ENCODE data around the gene DRD4. TPM values are rescaled to one million over a fixed set of nuclear protein-coding genes. Genes with fewer than 3 reads are reported as not detected.

The DRD4 gene
- total and polyA plus RNA-seq, 10 of the 15 experiments (the other 5 are each of a cell fraction or from before 2014, with no cell fraction given): not detected

- Histone ChIP-seq H3K27ac (ENCODE audit: control insufficient read depth, insufficient read depth) (no peak overlapping the region), H2AFZ (ENCODE audit: control insufficient read depth, low read depth, low read length) (no peak overlapping the region), H3K4me1 (ENCODE audit: control insufficient read depth, insufficient read depth, low read length) (no peaks in the 10 kb centered on the region), H3K9ac (ENCODE audit: control insufficient read depth, insufficient read depth, low read length) (no peak overlapping the region), H3K27me3 (replicated peaks in 1 of 2; ENCODE audit: control insufficient read depth in 2 of 2, insufficient read depth in 2 of 2, low read length in 1 of 2) (peaks cover 0 to 5% of the 10 kb centered on the region in 2 experiments; a peak in 2 of 4 replicates), H4K20me1 (ENCODE audit: control insufficient read depth, insufficient read depth) (no peaks in the 10 kb centered on the region), H3K9me3 (replicated peaks; ENCODE audit: control insufficient read depth, insufficient read depth, low read length) (no peaks in the 10 kb centered on the region), H3K4me3 (no peak overlapping the region), H3K36me3 (ENCODE audit: control insufficient read depth in 2 of 2, insufficient read depth in 2 of 2, low read length in 1 of 2) (no peaks in the 10 kb centered on the region), H3K79me2 (ENCODE audit: control insufficient read depth, insufficient read depth, low read length) (no peaks in the 10 kb centered on the region), H3K4me2 (ENCODE audit: control insufficient read depth, insufficient read depth) (no peak overlapping the region)
- RAD21 ChIA-PET (ENCODE audit: unreplicated experiment): no interaction called here
- in situ Hi-C loops (cut with MboI) (no loop called here), intact Hi-C loops (cut with micrococcal nuclease; ENCODE audit: unreplicated experiment) (no loop called here)
- no TSS peak for BruUV-seq (replicated peaks)
- CTCF ChIA-PET: no interaction called here
- no peak for DNase-seq (ENCODE audit: low read depth, low spot score)
- TF ChIP-seq NFXL1 (IDR thresholded peaks at IDR 0.05; ENCODE audit: borderline replicate concordance) (no peak), RELB (IDR thresholded peaks at IDR 0.05; ENCODE audit: low read depth) (no peak)
- SMC1A ChIA-PET (ENCODE audit: uncharacterized antibody, unreplicated experiment): no interaction called here
- POLR2A ChIA-PET: no interaction called here
- WGBS (ENCODE audit: insufficient coverage, insufficient replicate concordance, low lambda C conversion rate, missing lambda C conversion rate): 9% methylated on average over 13 of the region's 34 CpGs
- FAIRE-seq: no peak
- no peak for ATAC-seq
Measured at GRCh38 chr11:637333-637592, 194 bp downstream of the DRD4 start.

GRCh38 chr11:637593-638521 is 788 bp downstream of the DRD4 start:
- ChIA-PET SMC1A (ENCODE audit: uncharacterized antibody, unreplicated experiment) (no interaction called here), RAD21 (ENCODE audit: unreplicated experiment) (no interaction called here), CTCF (no interaction called here), POLR2A (no interaction called here)
- intact Hi-C loops (cut with micrococcal nuclease; ENCODE audit: unreplicated experiment): no loop called here
- 55% methylated on average over 51 of the region's 55 CpGs for WGBS (ENCODE audit: insufficient coverage, insufficient replicate concordance, low lambda C conversion rate, missing lambda C conversion rate)
- no peak for ATAC-seq
- H3K27me3 ChIP-seq (replicated peaks in 1 of 2; ENCODE audit: control insufficient read depth in 2 of 2, insufficient read depth in 2 of 2, low read length in 1 of 2): peaks cover 0 to 5% of the 10 kb centered on the region in 2 experiments; a peak in 2 of 4 replicates
- H3K4me3 ChIP-seq: no peak overlapping the region
- H4K20me1 ChIP-seq (ENCODE audit: control insufficient read depth, insufficient read depth): no peaks in the 10 kb centered on the region
- H3K4me1 ChIP-seq (ENCODE audit: control insufficient read depth, insufficient read depth, low read length): no peaks in the 10 kb centered on the region
- no peaks in the 10 kb centered on the region for H3K79me2 ChIP-seq (ENCODE audit: control insufficient read depth, insufficient read depth, low read length)
- no peak overlapping the region for H3K4me2 ChIP-seq (ENCODE audit: control insufficient read depth, insufficient read depth)
- no peak overlapping the region for H2AFZ ChIP-seq (ENCODE audit: control insufficient read depth, low read depth, low read length)
- no peak overlapping the region for H3K9ac ChIP-seq (ENCODE audit: control insufficient read depth, insufficient read depth, low read length)
- H3K36me3 ChIP-seq (ENCODE audit: control insufficient read depth in 2 of 2, insufficient read depth in 2 of 2, low read length in 1 of 2): no peaks in the 10 kb centered on the region
- H3K9me3 ChIP-seq (replicated peaks; ENCODE audit: control insufficient read depth, insufficient read depth, low read length): no peaks in the 10 kb centered on the region
- FAIRE-seq: no peak
- DNase-seq (ENCODE audit: low read depth, low spot score): no peak
- BruUV-seq (replicated peaks): no TSS peak
- in situ Hi-C loops (cut with MboI): no loop called here
- H3K27ac ChIP-seq (ENCODE audit: control insufficient read depth, insufficient read depth): no peak overlapping the region
- no peak for TF ChIP-seq SP1 (IDR thresholded peaks at IDR 0.05; ENCODE audit: low read depth, low read length)
- TF ChIP-seq NBN (IDR thresholded peaks at IDR 0.05): no peak
- no peak for TF ChIP-seq USF2 (IDR thresholded peaks at IDR 0.05; ENCODE audit: borderline replicate concordance, low read depth, low read length)
- TF ChIP-seq STAT1 (conservative IDR thresholded peaks at IDR 0.05): no peak
- TF ChIP-seq ZZZ3 (IDR thresholded peaks at IDR 0.05; ENCODE audit: control insufficient read depth, insufficient read length, low read depth): no peak
- TF ChIP-seq CHD1 (IDR thresholded peaks at IDR 0.05; ENCODE audit: low read depth, low read length): no peak
- TF ChIP-seq RAD21 (IDR thresholded peaks at IDR 0.05; ENCODE audit: insufficient read depth, low read depth, low read length): no peak
- no peak for TF ChIP-seq NFYB (IDR thresholded peaks at IDR 0.05; ENCODE audit: insufficient read depth, low read depth, low read length)
- no peak for TF ChIP-seq FOXM1 (IDR thresholded peaks at IDR 0.05; ENCODE audit: low read depth, low read length)
- TF ChIP-seq IRF4 (IDR thresholded peaks at IDR 0.05; ENCODE audit: low read depth, low read length): no peak
- TF ChIP-seq NR2F1 (conservative IDR thresholded peaks at IDR 0.05): no peak
- TF ChIP-seq SPI1 (IDR thresholded peaks at IDR 0.05; ENCODE audit: borderline replicate concordance, insufficient read depth, low read depth, low read length): no peak
